Osteoblast (primary cell): ENCODE results near the gene XIRP2. TPM values are rescaled to one million over a fixed set of nuclear protein-coding genes. Genes with fewer than 3 reads are reported as not detected.

Source experiments
- DNase-seq: peaks from one replicate; pipeline ENCODE4 v3.0.0; 2011; ENCODE audit warnings: low spot score, mixed read lengths; ENCODE audit not compliant: insufficient read length; ENCODE audit errors: missing footprints
- H2AFZ ChIP-seq: 2 replicates; pipeline ENCODE4 v1.6.0; 2011; ENCODE audit warnings: mild to moderate bottlenecking, low read length
- H3K27ac ChIP-seq: 2 replicates; pipeline ENCODE4 v1.5.1; 2011; ENCODE audit warnings: mild to moderate bottlenecking, low read depth, low read length, moderate library complexity
- H3K27me3 ChIP-seq: 2 replicates; pipeline ENCODE4 v1.6.0; 2012; ENCODE audit warnings: mild to moderate bottlenecking, control low read depth, inconsistent platforms, low read length, moderate library complexity; ENCODE audit not compliant: insufficient read depth
- H3K36me3 ChIP-seq: 2 replicates; pipeline ENCODE4 v1.5.1; 2011; ENCODE audit warnings: mild to moderate bottlenecking, low read length, control low read depth, moderate library complexity; ENCODE audit not compliant: insufficient read depth
- H3K4me1 ChIP-seq: 2 replicates; pipeline ENCODE4 v1.5.1; 2011; ENCODE audit warnings: mild to moderate bottlenecking, low read length, control low read depth, moderate library complexity; ENCODE audit not compliant: insufficient read depth
- H3K4me2 ChIP-seq: 2 replicates; pipeline ENCODE4 v1.6.0; 2011; ENCODE audit warnings: mild to moderate bottlenecking, low read length; ENCODE audit not compliant: insufficient read depth
- H3K4me3 ChIP-seq: fragments of 200-600 bp; sonication (generic); 3 replicates; pipeline ENCODE4 v1.5.1; 2012; ENCODE audit warnings: mild to moderate bottlenecking, low read length, inconsistent platforms; ENCODE audit not compliant: insufficient read depth
- H3K79me2 ChIP-seq: 2 replicates; pipeline ENCODE4 v1.6.0; 2012; ENCODE audit warnings: mild to moderate bottlenecking, low read length, control low read depth, inconsistent platforms; ENCODE audit not compliant: insufficient read depth
- H3K9me3 ChIP-seq: 2 replicates; pipeline ENCODE4 v1.5.1; 2011; ENCODE audit warnings: low read depth, low read length, control low read depth
- H4K20me1 ChIP-seq: 2 replicates; pipeline ENCODE4 v1.6.0; 2012; ENCODE audit warnings: mild to moderate bottlenecking, low read length, control low read depth; ENCODE audit not compliant: insufficient read depth
- total RNA-seq: library from RNA; depleted of rRNA; stranded (reverse); fragments of >200 nt; gene quantifications from 2 replicates; pipeline ENCODE4 v1.2.3, GENCODE V29; 2012
- TF ChIP-seq, protein P1 (sequence below): IDR thresholded peaks from 2 replicates; pipeline ENCODE4 v1.5.1; 2011; ENCODE audit warnings: mild to moderate bottlenecking, low read depth, low read length, moderate library complexity; ENCODE audit errors: extremely low read depth

The XIRP2 gene
- total RNA-seq, 1 donor: not detected

DNA sequence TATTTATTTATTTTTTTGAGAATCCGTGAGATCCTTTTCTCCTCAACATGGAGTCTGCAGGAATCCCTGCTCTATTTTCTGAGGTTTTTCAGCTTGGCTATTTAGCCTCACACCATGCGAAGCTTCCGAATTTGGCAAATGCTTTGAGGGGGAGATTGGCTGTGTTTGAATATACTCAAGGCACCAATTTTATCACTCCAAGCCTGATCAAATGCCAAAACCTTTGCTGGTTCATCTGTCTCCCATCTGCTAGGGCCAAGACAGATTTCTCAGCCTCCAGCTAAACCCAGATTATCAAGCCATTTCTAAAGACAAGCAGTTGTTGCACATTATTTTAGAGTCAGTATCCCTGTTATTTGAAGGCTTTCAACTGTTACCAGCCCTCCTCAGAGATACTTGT, 295.7 kb downstream of the XIRP2 start:
- Histone ChIP-seq H3K27me3 (no peaks in the 10 kb centered on the region), H3K27ac (no peak overlapping the region), H3K9me3 (no peaks in the 10 kb centered on the region), H3K36me3 (no peaks in the 10 kb centered on the region), H4K20me1 (no peaks in the 10 kb centered on the region), H2AFZ (no peak overlapping the region), H3K4me3 (no peak overlapping the region), H3K4me2 (no peak overlapping the region), H3K79me2 (no peaks in the 10 kb centered on the region), H3K4me1 (peaks cover 21% of the 10 kb centered on the region)
- TF ChIP-seq, protein P1, sequence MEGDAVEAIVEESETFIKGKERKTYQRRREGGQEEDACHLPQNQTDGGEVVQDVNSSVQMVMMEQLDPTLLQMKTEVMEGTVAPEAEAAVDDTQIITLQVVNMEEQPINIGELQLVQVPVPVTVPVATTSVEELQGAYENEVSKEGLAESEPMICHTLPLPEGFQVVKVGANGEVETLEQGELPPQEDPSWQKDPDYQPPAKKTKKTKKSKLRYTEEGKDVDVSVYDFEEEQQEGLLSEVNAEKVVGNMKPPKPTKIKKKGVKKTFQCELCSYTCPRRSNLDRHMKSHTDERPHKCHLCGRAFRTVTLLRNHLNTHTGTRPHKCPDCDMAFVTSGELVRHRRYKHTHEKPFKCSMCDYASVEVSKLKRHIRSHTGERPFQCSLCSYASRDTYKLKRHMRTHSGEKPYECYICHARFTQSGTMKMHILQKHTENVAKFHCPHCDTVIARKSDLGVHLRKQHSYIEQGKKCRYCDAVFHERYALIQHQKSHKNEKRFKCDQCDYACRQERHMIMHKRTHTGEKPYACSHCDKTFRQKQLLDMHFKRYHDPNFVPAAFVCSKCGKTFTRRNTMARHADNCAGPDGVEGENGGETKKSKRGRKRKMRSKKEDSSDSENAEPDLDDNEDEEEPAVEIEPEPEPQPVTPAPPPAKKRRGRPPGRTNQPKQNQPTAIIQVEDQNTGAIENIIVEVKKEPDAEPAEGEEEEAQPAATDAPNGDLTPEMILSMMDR: no peak
- DNase-seq: no peak

DNA sequence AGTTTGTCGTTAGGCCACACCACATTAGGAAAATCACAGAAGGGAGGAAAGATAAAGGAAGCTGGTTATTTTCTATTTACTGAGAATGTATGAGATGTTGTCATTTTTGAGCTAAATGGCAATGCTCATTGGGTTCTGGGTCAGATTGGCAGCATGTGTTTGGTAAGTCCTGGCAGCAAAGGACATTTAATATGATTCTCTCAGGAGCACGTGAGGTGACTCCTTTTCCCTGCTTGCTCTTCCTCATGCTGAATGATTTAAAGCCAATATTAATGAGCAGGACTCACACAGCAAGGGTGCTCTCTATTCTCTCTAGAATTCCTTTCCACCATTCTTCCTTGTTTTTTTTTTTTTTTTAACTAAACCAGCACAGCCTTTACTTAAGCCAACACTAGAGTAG, 298.2 kb downstream of the XIRP2 start:
- no peak for DNase-seq
- no peaks in the 10 kb centered on the region for H3K36me3 ChIP-seq
- H3K79me2 ChIP-seq: no peaks in the 10 kb centered on the region
- H3K27ac ChIP-seq: no peak overlapping the region
- H3K27me3 ChIP-seq: no peaks in the 10 kb centered on the region
- no peaks in the 10 kb centered on the region for H4K20me1 ChIP-seq
- no peak overlapping the region for H3K4me3 ChIP-seq
- no peaks in the 10 kb centered on the region for H3K9me3 ChIP-seq
- H2AFZ ChIP-seq: no peak overlapping the region
- no peak overlapping the region for H3K4me2 ChIP-seq
- TF ChIP-seq, protein P1: no peak
- H3K4me1 ChIP-seq: peaks cover 34% of the 10 kb centered on the region

DNA sequence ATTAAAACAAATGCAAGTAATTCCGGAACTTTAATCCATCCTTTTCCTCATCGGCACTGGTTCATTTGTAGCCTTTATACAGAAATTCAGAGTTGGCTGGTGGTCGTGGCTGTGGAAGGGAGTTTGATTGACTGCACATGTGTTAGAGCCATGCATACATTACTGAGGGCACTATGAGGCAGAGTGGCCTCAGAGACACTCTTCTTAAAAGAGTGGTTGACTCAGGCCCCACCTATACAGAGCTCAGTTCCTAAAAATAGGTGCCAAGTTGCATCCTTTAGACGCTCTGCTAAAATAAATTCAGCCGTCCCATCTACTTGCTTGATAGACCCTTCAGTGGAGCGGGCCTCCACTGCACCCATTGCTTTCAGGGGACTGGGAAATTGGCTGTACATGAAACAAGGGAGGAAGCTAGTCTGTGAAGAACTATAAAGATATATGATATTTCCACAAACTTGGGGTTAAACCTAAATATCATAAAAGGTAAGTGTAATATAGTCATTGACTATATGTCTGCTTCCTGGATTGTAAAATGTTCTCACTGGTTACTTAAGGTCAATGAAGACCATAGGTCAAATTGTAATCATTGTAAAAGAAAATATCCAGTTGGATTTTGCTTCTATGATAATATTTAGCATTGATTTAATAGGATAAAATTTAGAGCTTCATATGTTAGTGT, 298.9 kb downstream of the XIRP2 start:
- Histone ChIP-seq H3K36me3 (no peaks in the 10 kb centered on the region), H3K79me2 (no peaks in the 10 kb centered on the region), H3K4me3 (no peak overlapping the region), H3K4me1 (peaks cover 37% of the 10 kb centered on the region), H2AFZ (no peak overlapping the region), H3K9me3 (no peaks in the 10 kb centered on the region), H3K27ac (no peak overlapping the region), H3K4me2 (no peak overlapping the region), H4K20me1 (no peaks in the 10 kb centered on the region), H3K27me3 (no peaks in the 10 kb centered on the region)
- no peak for DNase-seq
- TF ChIP-seq, protein P1: no peak

DNA sequence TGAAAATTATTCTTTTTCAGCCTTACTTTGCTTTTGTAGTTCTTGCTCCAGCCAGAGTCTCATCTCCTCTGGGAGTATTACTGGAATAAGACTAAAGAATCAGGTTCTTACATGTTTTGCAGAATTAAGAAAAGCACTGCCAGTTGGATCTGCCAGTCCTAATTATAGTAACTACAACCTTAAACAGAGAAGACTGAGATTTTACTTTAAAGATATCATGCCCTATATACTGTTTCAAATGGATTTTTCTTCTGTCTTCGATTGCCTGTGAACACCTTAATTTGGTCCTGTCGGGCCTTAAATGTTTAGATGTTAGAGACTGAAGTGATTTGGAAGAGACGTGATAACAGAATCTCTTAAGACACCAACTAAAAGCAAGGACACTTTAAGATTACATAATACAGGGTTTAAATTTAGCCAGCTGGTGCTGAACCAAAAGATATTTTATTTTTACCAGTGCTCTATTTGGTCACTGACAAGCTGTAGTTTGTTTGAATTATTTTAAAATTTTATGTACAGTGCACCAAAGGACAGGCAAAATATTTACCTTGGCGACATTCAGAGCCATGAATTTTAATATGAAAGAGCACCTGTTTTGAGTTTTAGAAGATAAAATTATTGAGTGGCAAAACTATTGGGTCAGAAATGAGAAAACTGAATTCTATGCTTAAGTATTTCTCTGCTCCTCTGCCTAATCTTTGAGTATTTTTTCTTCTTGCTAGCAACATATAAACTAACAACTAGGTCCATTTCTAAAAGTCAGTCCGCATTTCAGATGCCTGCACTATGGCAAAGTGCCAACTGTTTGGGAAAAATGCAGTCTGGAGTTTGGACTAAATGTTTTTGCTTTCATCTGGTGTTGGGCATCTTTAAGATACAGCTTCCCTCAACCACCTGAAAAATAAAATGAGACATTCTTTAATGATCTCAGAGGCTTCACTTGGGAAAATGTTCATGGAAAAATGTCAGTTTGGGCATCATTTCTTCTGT, 300.0 kb downstream of the XIRP2 start:
- no peak overlapping the region for H2AFZ ChIP-seq
- no peak for DNase-seq
- H3K27ac ChIP-seq: no peak overlapping the region
- H3K36me3 ChIP-seq: no peaks in the 10 kb centered on the region
- H3K4me1 ChIP-seq: peaks cover 48% of the 10 kb centered on the region
- no peaks in the 10 kb centered on the region for H4K20me1 ChIP-seq
- H3K4me2 ChIP-seq: no peak overlapping the region
- no peaks in the 10 kb centered on the region for H3K27me3 ChIP-seq
- H3K79me2 ChIP-seq: no peaks in the 10 kb centered on the region
- no peaks in the 10 kb centered on the region for H3K9me3 ChIP-seq
- no peak overlapping the region for H3K4me3 ChIP-seq
- TF ChIP-seq, protein P1: no peak
